SK-N-SH (cell line): ENCODE results near the gene CLSTN2.

Experiments
- ELF1 ChIP-seq: IDR thresholded peaks from 2 replicates; pipeline ENCODE4 v1.4.0; 2012
- EP300 ChIP-seq, 2 experiments: IDR thresholded peaks; 2 replicates each; pipeline versions ENCODE4 v1.4.0 to v1.6.1; 2012; ENCODE audit warnings: borderline replicate concordance in 1 of 2, low read depth in 1 of 2, low read length in 1 of 2
- EZH2phosphoT487 ChIP-seq: fragments of 200-600 bp; sonication (generic); IDR thresholded peaks from 2 replicates; pipeline ENCODE4 v1.6.1; 2017; ENCODE audit warnings: low read depth, mixed run types, mild to moderate bottlenecking, antibody characterized with exemption, moderate library complexity, borderline replicate concordance
- GATA2 ChIP-seq: sonication (generic); formaldehyde crosslinking; IDR thresholded peaks from 2 replicates; pipeline ENCODE4 v1.5.0; 2020; ENCODE audit warnings: mild to moderate bottlenecking, missing genetic modification reagents
- PBX3 ChIP-seq: IDR thresholded peaks from 2 replicates; pipeline ENCODE4; 2012
- POLR2AphosphoS5 ChIP-seq: IDR thresholded peaks from 2 replicates; pipeline ENCODE4 v1.6.1; 2012; ENCODE audit warnings: low read depth, low read length
- RCOR1 ChIP-seq: fragments of 150-350 bp; IDR thresholded peaks from 2 replicates; pipeline ENCODE4 v1.6.1; 2017; ENCODE audit warnings: antibody characterized with exemption, low read length
- SIN3A ChIP-seq: IDR thresholded peaks from 2 replicates; pipeline ENCODE4 v1.6.1; 2012; ENCODE audit warnings: low read depth, mild to moderate bottlenecking, low read length, moderate library complexity, borderline replicate concordance
- TAF1 ChIP-seq: IDR thresholded peaks from 2 replicates; pipeline ENCODE4 v1.6.1; 2012; ENCODE audit warnings: low read depth, mild to moderate bottlenecking, low read length, moderate library complexity, borderline replicate concordance
- TF ChIP-seq, protein P1 (sequence below): fragments of 200-600 bp; sonication (generic); IDR thresholded peaks from 2 replicates; pipeline ENCODE4 v1.6.1; 2017; ENCODE audit warnings: antibody characterized with exemption, mild to moderate bottlenecking, moderate library complexity
- TF ChIP-seq, protein P2 (sequence below): IDR thresholded peaks from 2 replicates; pipeline ENCODE4 v1.4.0; 2012; ENCODE audit warnings: low read depth
- TF ChIP-seq, protein P3 (sequence below): fragments of 150-350 bp; IDR thresholded peaks from 2 replicates; pipeline ENCODE4 v1.6.1; 2017; ENCODE audit warnings: antibody characterized with exemption, low read length, low read depth, borderline replicate concordance

- TF ChIP-seq POLR2AphosphoS5 (no peak), TAF1 (no peak), RCOR1 (no peak), ELF1 (no peak), GATA2 (CRISPR knock-in tag) (no peak), EZH2phosphoT487 (no peak), PBX3 (no peak), EP300 (IDR thresholded peaks at IDR 0.05; ENCODE audit: borderline replicate concordance in 1 of 2, low read depth in 1 of 2, low read length in 1 of 2) (no peak), SIN3A (no peak)
- TF ChIP-seq, protein P1, sequence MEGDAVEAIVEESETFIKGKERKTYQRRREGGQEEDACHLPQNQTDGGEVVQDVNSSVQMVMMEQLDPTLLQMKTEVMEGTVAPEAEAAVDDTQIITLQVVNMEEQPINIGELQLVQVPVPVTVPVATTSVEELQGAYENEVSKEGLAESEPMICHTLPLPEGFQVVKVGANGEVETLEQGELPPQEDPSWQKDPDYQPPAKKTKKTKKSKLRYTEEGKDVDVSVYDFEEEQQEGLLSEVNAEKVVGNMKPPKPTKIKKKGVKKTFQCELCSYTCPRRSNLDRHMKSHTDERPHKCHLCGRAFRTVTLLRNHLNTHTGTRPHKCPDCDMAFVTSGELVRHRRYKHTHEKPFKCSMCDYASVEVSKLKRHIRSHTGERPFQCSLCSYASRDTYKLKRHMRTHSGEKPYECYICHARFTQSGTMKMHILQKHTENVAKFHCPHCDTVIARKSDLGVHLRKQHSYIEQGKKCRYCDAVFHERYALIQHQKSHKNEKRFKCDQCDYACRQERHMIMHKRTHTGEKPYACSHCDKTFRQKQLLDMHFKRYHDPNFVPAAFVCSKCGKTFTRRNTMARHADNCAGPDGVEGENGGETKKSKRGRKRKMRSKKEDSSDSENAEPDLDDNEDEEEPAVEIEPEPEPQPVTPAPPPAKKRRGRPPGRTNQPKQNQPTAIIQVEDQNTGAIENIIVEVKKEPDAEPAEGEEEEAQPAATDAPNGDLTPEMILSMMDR = no peak
- TF ChIP-seq, protein P2, sequence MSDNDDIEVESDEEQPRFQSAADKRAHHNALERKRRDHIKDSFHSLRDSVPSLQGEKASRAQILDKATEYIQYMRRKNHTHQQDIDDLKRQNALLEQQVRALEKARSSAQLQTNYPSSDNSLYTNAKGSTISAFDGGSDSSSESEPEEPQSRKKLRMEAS = no peak
- TF ChIP-seq, protein P3, sequence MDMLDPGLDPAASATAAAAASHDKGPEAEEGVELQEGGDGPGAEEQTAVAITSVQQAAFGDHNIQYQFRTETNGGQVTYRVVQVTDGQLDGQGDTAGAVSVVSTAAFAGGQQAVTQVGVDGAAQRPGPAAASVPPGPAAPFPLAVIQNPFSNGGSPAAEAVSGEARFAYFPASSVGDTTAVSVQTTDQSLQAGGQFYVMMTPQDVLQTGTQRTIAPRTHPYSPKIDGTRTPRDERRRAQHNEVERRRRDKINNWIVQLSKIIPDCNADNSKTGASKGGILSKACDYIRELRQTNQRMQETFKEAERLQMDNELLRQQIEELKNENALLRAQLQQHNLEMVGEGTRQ = no peak
These were observed 318.0 kb downstream of the CLSTN2 start for GRCh38 chr3:140252812-140253656.
